Endothelial cell of umbilical vein (primary cell): ENCODE results near the gene PCDHA4. TPM values are rescaled to one million over a fixed set of nuclear protein-coding genes. Genes with fewer than 3 reads are reported as not detected.

Source experiments
- BruUV-seq: library from RNA; stranded (reverse); fragments of 400-500 nt; replicated peaks from 2 replicates; lab custom pipeline; 2021; lab: Mats Ljungman, UMichigan
- CTCF ChIA-PET: fragments of 300-600, 350-600 bp; sonication (Branson Sonifier 250); formaldehyde crosslinking; loops from one replicate; lab custom pipeline; 2021; ENCODE audit warnings: antibody characterized with exemption, inconsistent platforms; lab: Charles Lee
- POLR2A ChIA-PET: fragments of 300-600, 350-600 bp; sonication (Branson Sonifier 250); formaldehyde crosslinking; loops from one replicate; lab custom pipeline; 2021; ENCODE audit warnings: antibody characterized with exemption, inconsistent platforms; lab: Charles Lee
- DNase-seq: peaks from one replicate; pipeline ENCODE4 v3.0.0-alpha.2; 2011; ENCODE audit warnings: low read depth, low spot score
- FAIRE-seq: peaks from 2 replicates; lab custom pipeline; 2011; peaks lifted over from hg19 to GRCh38; lab: Jason Lieb, UNC
- H2AFZ ChIP-seq: 2 replicates; pipeline ENCODE4 v1.6.0; 2012; ENCODE audit warnings: low read depth, low read length, control low read depth, inconsistent platforms
- H3K27ac ChIP-seq: 2 replicates; pipeline ENCODE4 v1.5.1; 2011; ENCODE audit warnings: low read depth, mild to moderate bottlenecking, control low read depth, low read length, moderate library complexity; ENCODE audit not compliant: insufficient read depth
- H3K27me3 ChIP-seq, 2 experiments: 2 replicates each; pipeline versions ENCODE4 v1.6.0 to v1.6.1; 2011; ENCODE audit warnings: low read length in 2 of 2, mixed read lengths in 1 of 2; ENCODE audit not compliant: control insufficient read depth in 2 of 2, insufficient read depth in 2 of 2
- H3K36me3 ChIP-seq, 2 experiments: 2 replicates in 1 of 2; 3 replicates in 1 of 2; pipeline ENCODE4 v1.5.1; 2011; ENCODE audit warnings: low read length in 2 of 2, mild to moderate bottlenecking in 1 of 2, moderate library complexity in 1 of 2; ENCODE audit not compliant: control insufficient read depth in 2 of 2, insufficient read depth in 2 of 2; ENCODE audit errors: extremely low read depth in 1 of 2
- H3K4me1 ChIP-seq: 3 replicates; pipeline ENCODE4 v1.5.1; 2011; ENCODE audit warnings: mild to moderate bottlenecking, low read length; ENCODE audit not compliant: control insufficient read depth, insufficient read depth; ENCODE audit errors: extremely low read depth
- H3K4me2 ChIP-seq: 2 replicates; pipeline ENCODE4 v1.6.1; 2011; ENCODE audit warnings: low read length, control low read depth, mixed read lengths; ENCODE audit not compliant: insufficient read depth
- H3K4me3 ChIP-seq, 3 experiments: fragments of 200-600 bp in 1 of 3; sonication (generic), shearing (Covaris generic) in 1 of 3; replicated peaks in 1 of 3; 2 replicates each; pipeline ENCODE4 v1.5.1; 2011 to 2016; ENCODE audit warnings: control low read depth in 3 of 3, low read length in 3 of 3, mild to moderate bottlenecking in 2 of 3, inconsistent platforms in 1 of 3, low read depth in 1 of 3, moderate library complexity in 1 of 3; ENCODE audit not compliant: insufficient read depth in 1 of 3
- H3K79me2 ChIP-seq: 2 replicates; pipeline ENCODE4 v1.6.0; 2012; ENCODE audit warnings: low read length, inconsistent platforms; ENCODE audit not compliant: control insufficient read depth, insufficient read depth
- H3K9ac ChIP-seq: replicated peaks from 2 replicates; pipeline ENCODE3; 2011; ENCODE audit warnings: low read length, control low read depth; ENCODE audit not compliant: insufficient read depth; ENCODE audit errors: extremely low read depth
- H3K9me1 ChIP-seq: replicated peaks from 3 replicates; pipeline ENCODE4 v1.6.0; 2011; ENCODE audit warnings: mild to moderate bottlenecking, low read length; ENCODE audit not compliant: control insufficient read depth, insufficient read depth; ENCODE audit errors: extremely low read depth
- H3K9me3 ChIP-seq: replicated peaks from 2 replicates; pipeline ENCODE4 v1.5.1; 2012; ENCODE audit warnings: low read length, inconsistent platforms; ENCODE audit not compliant: control insufficient read depth, insufficient read depth
- H4K20me1 ChIP-seq: replicated peaks from 2 replicates; pipeline ENCODE3; 2011; ENCODE audit warnings: mild to moderate bottlenecking, low read length; ENCODE audit not compliant: control insufficient read depth, insufficient read depth; ENCODE audit errors: extremely low read depth
- EZH2 ChIP-seq: IDR thresholded peaks from 2 replicates; pipeline ENCODE4 v1.6.1; 2012; ENCODE audit warnings: borderline replicate concordance, low read depth, mild to moderate bottlenecking, moderate library complexity, low read length, inconsistent platforms; ENCODE audit not compliant: severe bottlenecking
- FOS ChIP-seq: IDR thresholded peaks from 2 replicates; pipeline ENCODE4 v1.6.1; 2011; ENCODE audit warnings: mild to moderate bottlenecking, low read length, moderate library complexity, borderline replicate concordance; ENCODE audit not compliant: insufficient read depth
- GATA2 ChIP-seq: IDR thresholded peaks from 2 replicates; pipeline ENCODE4 v1.7.0; 2011; ENCODE audit warnings: low read depth, mild to moderate bottlenecking, moderate library complexity, mixed read lengths, low read length; ENCODE audit not compliant: insufficient read length, insufficient read depth
- JUN ChIP-seq: IDR thresholded peaks from 2 replicates; pipeline ENCODE4 v1.6.1; 2011; ENCODE audit warnings: borderline replicate concordance, low read depth; ENCODE audit not compliant: insufficient read length, insufficient read depth
- MAX ChIP-seq: IDR thresholded peaks from 2 replicates; pipeline ENCODE4 v1.6.1; 2011; ENCODE audit not compliant: insufficient read depth, insufficient read length
- MYC ChIP-seq: IDR thresholded peaks from one replicate; pipeline ENCODE4 v1.6.1; 2011; ENCODE audit warnings: mild to moderate bottlenecking, low read depth, low read length
- POLR2A ChIP-seq: IDR thresholded peaks from 2 replicates; pipeline ENCODE4 v1.6.1; 2012; ENCODE audit warnings: low read depth, mild to moderate bottlenecking, control low read depth, low read length
- POLR2AphosphoS5 ChIP-seq: IDR thresholded peaks from 2 replicates; pipeline ENCODE4 v1.6.1; 2012; ENCODE audit warnings: low read depth, mild to moderate bottlenecking, control low read depth, low read length, moderate library complexity; ENCODE audit not compliant: insufficient read depth
- dilution Hi-C: fragments of 300-500 bp; cut with MboI; formaldehyde crosslinking; loops from one replicate; pipeline ENCODE4 v1.15.0; 2019; ENCODE audit warnings: low sequenced_read_pairs; ENCODE audit not compliant: extremely low pct_ligation_motif_present
- intact Hi-C: fragments of 100-400 bp; cut with micrococcal nuclease; formaldehyde crosslinking; loops from one replicate; pipeline ENCODE4 v1.10.0; 2022
- polyA plus RNA-seq, 4 experiments: library from polyadenylated mRNA; depleted of rRNA in 3 of 4; stranded (reverse) in 3 of 4; unstranded in 1 of 4; fragments of >200 nt; gene quantifications; 2 replicates each; pipeline versions ENCODE4 v1.2.1 to v1.2.3, GENCODE V29; 2011 to 2012; ENCODE audit warnings: missing spikeins in 1 of 4
- total RNA-seq: library from RNA; stranded (reverse); gene quantifications from 2 replicates; pipeline ENCODE4 v1.2.3, GENCODE V29; 2021
- TF ChIP-seq, protein P1 (sequence below), 2 donors: IDR thresholded peaks; 1 replicate in 1 of 2; 2 replicates in 1 of 2; pipeline ENCODE4 v1.5.1; 2011; ENCODE audit warnings: low read length in 2 of 2, mild to moderate bottlenecking in 2 of 2, moderate library complexity in 2 of 2, control low read depth in 1 of 2, inconsistent platforms in 1 of 2, low read depth in 1 of 2; ENCODE audit not compliant: insufficient read depth in 1 of 2; ENCODE audit errors: extremely low read depth in 1 of 2

PCDHA4 gene
- total and polyA plus RNA-seq, 2 donors (not counting 3 experiments of a cell fraction or from before 2014, with no cell fraction given) = 0.04 to 0.26 TPM

- H4K20me1 ChIP-seq = no peaks in the 10 kb centered on the region
- H3K4me1 ChIP-seq = no peaks in the 10 kb centered on the region
- no TSS peak for BruUV-seq
- H3K27me3 ChIP-seq = no peaks in the 10 kb centered on the region
- ChIA-PET POLR2A (no interaction called here), CTCF (no interaction called here)
- dilution Hi-C loops (no loop called here), intact Hi-C loops (no loop called here)
- no peak overlapping the region for H3K4me3 ChIP-seq
- no peak for TF ChIP-seq GATA2
- no peak for TF ChIP-seq FOS
- TF ChIP-seq MYC = no peak
- TF ChIP-seq MAX = no peak
- TF ChIP-seq, protein P1, sequence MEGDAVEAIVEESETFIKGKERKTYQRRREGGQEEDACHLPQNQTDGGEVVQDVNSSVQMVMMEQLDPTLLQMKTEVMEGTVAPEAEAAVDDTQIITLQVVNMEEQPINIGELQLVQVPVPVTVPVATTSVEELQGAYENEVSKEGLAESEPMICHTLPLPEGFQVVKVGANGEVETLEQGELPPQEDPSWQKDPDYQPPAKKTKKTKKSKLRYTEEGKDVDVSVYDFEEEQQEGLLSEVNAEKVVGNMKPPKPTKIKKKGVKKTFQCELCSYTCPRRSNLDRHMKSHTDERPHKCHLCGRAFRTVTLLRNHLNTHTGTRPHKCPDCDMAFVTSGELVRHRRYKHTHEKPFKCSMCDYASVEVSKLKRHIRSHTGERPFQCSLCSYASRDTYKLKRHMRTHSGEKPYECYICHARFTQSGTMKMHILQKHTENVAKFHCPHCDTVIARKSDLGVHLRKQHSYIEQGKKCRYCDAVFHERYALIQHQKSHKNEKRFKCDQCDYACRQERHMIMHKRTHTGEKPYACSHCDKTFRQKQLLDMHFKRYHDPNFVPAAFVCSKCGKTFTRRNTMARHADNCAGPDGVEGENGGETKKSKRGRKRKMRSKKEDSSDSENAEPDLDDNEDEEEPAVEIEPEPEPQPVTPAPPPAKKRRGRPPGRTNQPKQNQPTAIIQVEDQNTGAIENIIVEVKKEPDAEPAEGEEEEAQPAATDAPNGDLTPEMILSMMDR (IDR thresholded peaks at IDR 0.05; ENCODE audit: extremely low read depth in 1 of 2, insufficient read depth in 1 of 2, low read depth in 1 of 2, low read length in 2 of 2) = no peak
- TF ChIP-seq JUN = no peak
- no peak for TF ChIP-seq POLR2A
- no peak for TF ChIP-seq EZH2
- no peak for TF ChIP-seq POLR2AphosphoS5
- no peak for DNase-seq
- H3K4me2 ChIP-seq = no peak overlapping the region
- H3K27ac ChIP-seq = no peak overlapping the region
- H3K9ac ChIP-seq = no peak overlapping the region
- H3K79me2 ChIP-seq = no peaks in the 10 kb centered on the region
- no peaks in the 10 kb centered on the region for H3K9me3 ChIP-seq
- no peaks in the 10 kb centered on the region for H3K36me3 ChIP-seq
- no peak overlapping the region for H2AFZ ChIP-seq
- H3K9me1 ChIP-seq = no peaks in the 10 kb centered on the region
- no peak for FAIRE-seq
These were observed 29.0 kb downstream of the PCDHA4 start for GRCh38 chr5:140835622-140836510.
